Tibial artery (tissue), 4 donors: Measurements from ENCODE around the gene ABHD12.

Source experiments
- DNase-seq, 2 donors: peaks; one replicate each; pipeline ENCODE4 v3.0.0-alpha.2; 2019
- H3K27ac ChIP-seq, 2 donors: fragments of 200-600 bp; sonication (generic) in 1 of 2; 1 replicate in 1 of 2; 2 replicates in 1 of 2; pipeline ENCODE4 v1.5.1; 2018 to 2019; ENCODE audit warnings: mild to moderate bottlenecking in 1 of 2
- H3K27me3 ChIP-seq, 2 donors: fragments of 200-600 bp; sonication (generic) in 1 of 2; one replicate each; pipeline versions ENCODE4 v1.5.1 to v1.6.0; 2016 to 2019
- H3K36me3 ChIP-seq, 3 donors: fragments of 200-600 bp; sonication (generic) in 2 of 3; one replicate each; pipeline ENCODE4 v1.5.1; 2016 to 2019; ENCODE audit warnings: mild to moderate bottlenecking in 2 of 3
- H3K4me1 ChIP-seq, 4 donors: fragments of 200-600 bp; sonication (generic) in 2 of 4; 1 replicate in 3 of 4; 2 replicates in 1 of 4; pipeline ENCODE4 v1.5.1; 2016 to 2019
- H3K4me3 ChIP-seq, 2 donors: fragments of 200-600 bp; sonication (generic) in 1 of 2; 1 replicate in 1 of 2; 2 replicates in 1 of 2; pipeline ENCODE4 v1.5.1; 2018 to 2019; ENCODE audit warnings: mild to moderate bottlenecking in 2 of 2
- H3K9me3 ChIP-seq, 3 donors: fragments of 200-600 bp; sonication (generic) in 1 of 3; one replicate each; pipeline ENCODE4 v1.5.1; 2016 to 2019
- CTCF ChIP-seq, 2 experiments: fragments of 200-600 bp in 1 of 2; fragments of 450-650 bp in 1 of 2; IDR thresholded peaks; one replicate each; pipeline ENCODE4 v1.5.1; 2017 to 2019; ENCODE audit warnings: antibody characterized with exemption in 2 of 2, mild to moderate bottlenecking in 1 of 2, moderate library complexity in 1 of 2
- intact Hi-C: fragments of 100-400 bp; cut with DNase I; formaldehyde crosslinking; loops from one replicate; pipeline ENCODE4 v1.15.0; 2023; ENCODE audit warnings: low total_unique reads

Gene ABHD12

GRCh38 chr20:25289886-25290597, 100.6 kb downstream of the ABHD12 start:
- intact Hi-C loops = no loop called here
- Histone ChIP-seq H3K36me3 (peaks cover 60 to 90% (median 85%) of the 10 kb centered on the region in 3 donors), H3K27ac (no peak overlapping the region), H3K4me1 (peaks cover 0 to 20% (median 14%) of the 10 kb centered on the region in 4 donors), H3K4me3 (no peak overlapping the region), H3K9me3 (no peaks in the 10 kb centered on the region), H3K27me3 (no peaks in the 10 kb centered on the region)
- DNase-seq = no peak
- no peak for TF ChIP-seq CTCF (IDR thresholded peaks at IDR 0.05)

DNA sequence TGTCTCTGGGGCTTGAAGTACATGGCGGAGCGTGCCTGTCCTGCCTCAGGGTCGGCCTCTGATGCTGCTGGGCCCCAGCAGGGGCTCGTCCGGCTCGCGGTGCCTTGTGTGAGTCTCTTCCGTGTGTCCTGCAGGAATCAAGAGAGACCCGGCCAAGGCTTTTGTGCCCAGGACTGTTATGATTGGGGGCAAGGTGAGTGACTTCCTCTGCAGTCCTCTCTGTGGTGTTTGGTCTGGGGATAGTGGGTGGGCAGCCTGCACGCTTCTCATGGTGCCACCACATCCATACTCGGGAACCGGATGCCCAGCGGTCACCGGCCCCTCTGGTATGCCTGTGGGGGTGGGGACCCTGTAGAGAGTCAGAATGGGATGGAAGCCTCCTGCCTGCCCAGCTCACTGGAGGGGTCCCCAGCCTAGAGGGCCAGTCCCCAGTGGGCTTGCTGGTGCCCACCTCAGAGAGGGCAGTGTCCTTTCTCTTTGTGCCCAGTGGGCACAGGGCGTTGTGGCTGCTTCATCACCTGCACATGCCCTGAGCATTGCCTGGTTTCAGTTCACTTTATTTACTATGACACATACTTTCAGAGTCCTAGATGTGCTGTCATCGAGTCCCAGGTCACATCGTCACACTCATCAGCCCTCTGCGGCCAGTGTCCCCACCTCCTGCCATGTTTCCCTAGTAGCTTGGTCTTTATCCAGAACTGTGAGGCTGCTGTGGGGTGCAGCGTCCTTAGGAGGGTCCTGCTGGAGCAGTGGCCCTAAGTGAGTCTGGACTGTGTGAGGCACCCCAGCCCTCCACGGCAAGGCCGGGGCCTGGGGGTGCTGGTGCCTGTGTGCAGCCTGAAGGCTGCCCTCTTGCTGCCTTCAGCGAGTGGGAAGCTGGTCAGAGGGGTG, 102.1 kb downstream of the ABHD12 start:
- intact Hi-C loops = no loop called here
- TF ChIP-seq CTCF (IDR thresholded peaks at IDR 0.05) = no peak
- peaks cover 0 to 9% (median 1%) of the 10 kb centered on the region in 4 donors for H3K4me1 ChIP-seq
- no peaks in the 10 kb centered on the region for H3K27me3 ChIP-seq
- no peaks in the 10 kb centered on the region for H3K9me3 ChIP-seq
- peaks cover 75 to 96% (median 95%) of the 10 kb centered on the region in 3 donors for H3K36me3 ChIP-seq
- no peak overlapping the region for H3K4me3 ChIP-seq
- DNase-seq = peak in 1 of 2 donors; percentile 53
- no peak overlapping the region for H3K27ac ChIP-seq

DNA sequence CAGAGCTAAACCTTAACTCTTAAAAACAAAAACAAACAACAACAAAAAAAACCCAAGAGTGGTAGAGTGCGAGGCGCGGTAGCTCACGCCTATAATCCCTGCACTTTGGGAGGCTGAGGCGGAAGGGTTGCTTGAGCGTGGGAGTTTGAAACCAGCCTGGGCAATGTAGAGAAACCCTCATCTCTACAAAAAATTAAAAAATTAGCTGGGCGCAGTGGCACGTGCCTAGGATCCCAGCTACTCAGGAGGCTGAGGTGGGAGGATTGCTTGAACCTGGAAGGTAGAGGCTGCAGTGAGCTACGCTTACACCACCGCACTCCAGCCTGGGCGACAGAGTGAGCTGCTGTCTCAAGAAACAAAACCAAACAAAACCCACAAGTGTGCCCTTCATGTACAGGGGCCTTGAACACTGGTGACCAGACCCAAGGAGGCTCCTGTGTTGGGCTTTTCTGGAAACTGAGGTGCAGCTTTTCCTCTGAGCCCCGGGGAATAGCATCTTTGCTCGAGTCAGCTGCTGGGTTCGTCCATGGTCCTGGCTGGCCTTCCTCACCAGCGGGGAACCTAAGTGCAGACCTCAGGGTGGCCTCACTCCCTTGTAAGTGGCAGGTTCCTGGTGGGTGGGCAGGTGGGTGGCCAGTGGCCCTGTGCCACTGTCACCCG, 102.9 kb downstream of the ABHD12 start:
- Histone ChIP-seq H3K27ac (no peak overlapping the region), H3K9me3 (no peaks in the 10 kb centered on the region), H3K27me3 (no peaks in the 10 kb centered on the region), H3K36me3 (peaks cover 82 to 100% (median 98%) of the 10 kb centered on the region in 3 donors), H3K4me1 (peaks cover 0 to 6% (median 0%) of the 10 kb centered on the region in 4 donors), H3K4me3 (no peak overlapping the region)
- intact Hi-C loops = no loop called here
- TF ChIP-seq CTCF (IDR thresholded peaks at IDR 0.05) = no peak
- peak in 1 of 2 donors; percentile 54 for DNase-seq

DNA sequence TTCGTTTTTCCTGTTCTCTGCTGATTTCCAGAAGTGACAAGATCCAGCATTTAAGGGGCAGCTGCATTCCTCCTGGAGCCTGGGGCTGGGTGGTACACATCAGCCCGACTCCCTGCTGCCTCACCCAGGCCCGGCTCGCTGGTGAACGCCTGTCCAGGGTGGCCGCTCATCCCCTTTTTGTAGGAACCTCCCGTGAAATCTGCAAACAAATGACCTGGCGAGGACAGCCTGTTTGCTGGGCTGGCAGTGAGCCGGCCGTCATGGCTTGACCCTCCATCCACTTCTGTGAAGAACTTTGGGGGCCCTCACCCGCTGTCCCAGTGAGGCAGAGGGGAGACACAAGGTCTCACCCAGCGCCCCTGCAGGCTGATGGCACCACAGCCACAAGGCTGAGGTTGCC, 103.7 kb downstream of the ABHD12 start:
- peak in 1 of 2 donors; percentile 27 for DNase-seq
- no peak for TF ChIP-seq CTCF (IDR thresholded peaks at IDR 0.05)
- H3K27ac ChIP-seq = no peak overlapping the region

More for the DNA sequence above, 103.7 kb downstream of the ABHD12 start:
- Histone ChIP-seq H3K9me3 (no peaks in the 10 kb centered on the region), H3K4me1 (no peaks in the 10 kb centered on the region), H3K36me3 (peaks cover 84 to 100% (median 98%) of the 10 kb centered on the region in 3 donors), H3K27me3 (no peaks in the 10 kb centered on the region), H3K4me3 (no peak overlapping the region)
- intact Hi-C loops = no loop called here
